Measurements from ENCODE around the gene ZNF821.
"Not testable (repeated sequence)": the region's sequence is repeated elsewhere in the genome, so short reads cannot be mapped to it uniquely, and the experiment has no call there.

DNA sequence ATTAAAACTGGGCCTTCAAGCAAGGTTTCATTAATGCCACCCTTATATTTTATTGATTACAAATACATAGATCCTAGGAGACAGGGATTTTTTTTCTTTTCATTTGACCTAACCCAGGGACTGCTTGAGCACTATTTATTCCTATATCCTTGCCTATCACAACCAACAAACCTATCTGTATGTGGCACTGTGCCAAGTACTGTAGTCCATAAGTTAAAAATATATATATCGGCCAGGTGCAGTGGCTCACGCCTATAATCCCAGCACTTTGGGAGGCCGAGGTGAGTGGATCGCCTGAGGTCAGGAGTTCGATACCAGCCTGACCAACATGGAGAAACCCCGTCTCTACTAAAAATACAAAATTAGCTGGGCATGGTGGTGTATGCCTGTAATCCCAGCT lies 16.8 kb downstream of the ZNF821 start:
- not testable (repeated sequence) for TF ChIP-seq NRF1 (IDR thresholded peaks at IDR 0.05; ENCODE audit: low read depth, low read length); USF2 (IDR thresholded peaks at IDR 0.05; ENCODE audit: borderline replicate concordance, low read depth, low read length); CTCF (IDR thresholded peaks at IDR 0.05); YY1 (IDR thresholded peaks at IDR 0.05; ENCODE audit: low read depth); TCF12 (IDR thresholded peaks at IDR 0.05); RAD21 (IDR thresholded peaks at IDR 0.05; ENCODE audit: low read length); SMC3 (IDR thresholded peaks at IDR 0.05; ENCODE audit: low read depth, low read length)

All from SK-N-SH (cell line).